SK-N-SH (cell line): ENCODE data around the gene SHISAL1. TPM values are rescaled to one million over a fixed set of nuclear protein-coding genes. Genes with fewer than 3 reads are reported as not detected.

ENCODE experiments used
- CTCF ChIA-PET: fragments of 300-600, 350-600 bp; formaldehyde crosslinking; extraction: SDS; loops from one replicate; lab custom pipeline; 2021; lab: Yijun Ruan, JAX
- POLR2A ChIA-PET: fragments of 350-600 bp; sonication (Branson Sonifier 250); formaldehyde crosslinking; extraction: SDS; loops from one replicate; lab custom pipeline; 2020; ENCODE audit warnings: antibody characterized with exemption, inconsistent platforms; lab: Yijun Ruan, JAX
- DNase-seq: peaks from one replicate; pipeline ENCODE4 v3.0.0; 2012
- H2AFZ ChIP-seq: fragments of 200-600 bp; sonication (generic); 2 replicates; pipeline ENCODE4 v1.8.1; 2016; ENCODE audit warnings: antibody characterized with exemption, mild to moderate bottlenecking, low read depth
- H3F3A ChIP-seq: fragments of 200-600 bp; sonication (generic); replicated peaks from 2 replicates; pipeline ENCODE3; 2016; ENCODE audit warnings: antibody characterized with exemption, mild to moderate bottlenecking; ENCODE audit not compliant: insufficient read depth
- H3K27ac ChIP-seq, 2 experiments: fragments of 200-500 bp in 1 of 2; fragments of 200-600 bp in 1 of 2; sonication (Bioruptor generic) in 1 of 2; sonication (generic), shearing (Covaris generic) in 1 of 2; 2 replicates each; pipeline versions ENCODE4 v1.5.1 to v1.6.1; 2014 to 2016; ENCODE audit warnings: low read depth in 2 of 2, inconsistent platforms in 1 of 2, low read length in 1 of 2, mild to moderate bottlenecking in 1 of 2, mixed read lengths in 1 of 2
- H3K27me3 ChIP-seq: fragments of 200-600 bp; sonication (generic), shearing (Covaris generic); 2 replicates; pipeline ENCODE4 v1.6.1; 2016; ENCODE audit warnings: mixed run types; ENCODE audit not compliant: insufficient read depth
- H3K36me3 ChIP-seq, 2 experiments: fragments of 200-500 bp in 1 of 2; fragments of 200-600 bp in 1 of 2; sonication (Bioruptor generic) in 1 of 2; sonication (generic) in 1 of 2; replicated peaks in 1 of 2; 2 replicates each; pipeline versions ENCODE3 to v1.5.1; 2014 to 2016; ENCODE audit warnings: low read length in 1 of 2, mild to moderate bottlenecking in 1 of 2; ENCODE audit not compliant: insufficient read depth in 2 of 2, control insufficient read depth in 1 of 2
- H3K4me1 ChIP-seq, 2 experiments: fragments of 200-500 bp in 1 of 2; fragments of 200-600 bp in 1 of 2; sonication (Bioruptor generic) in 1 of 2; sonication (generic), shearing (Covaris generic) in 1 of 2; 2 replicates each; pipeline versions ENCODE4 v1.5.1 to v1.6.1; 2014 to 2016; ENCODE audit warnings: low read depth in 1 of 2, low read length in 1 of 2, mixed run types in 1 of 2; ENCODE audit not compliant: insufficient read depth in 2 of 2, control insufficient read depth in 1 of 2
- H3K4me2 ChIP-seq: fragments of 200-600 bp; sonication (generic), shearing (Covaris generic); 2 replicates; pipeline ENCODE4 v1.6.1; 2017; ENCODE audit warnings: mixed run types
- H3K4me3 ChIP-seq, 2 experiments: fragments of 200-500 bp in 1 of 2; fragments of 200-600 bp in 1 of 2; sonication (Bioruptor generic) in 1 of 2; sonication (generic), shearing (Covaris generic) in 1 of 2; 2 replicates each; pipeline versions ENCODE4 v1.5.1 to v1.8.1; 2014 to 2016; ENCODE audit warnings: low read depth in 2 of 2, inconsistent platforms in 1 of 2, low read length in 1 of 2, mild to moderate bottlenecking in 1 of 2, mixed read lengths in 1 of 2, moderate library complexity in 1 of 2
- H3K79me2 ChIP-seq: fragments of 200-600 bp; sonication (generic); 2 replicates; pipeline ENCODE4 v1.8.1; 2017; ENCODE audit warnings: mild to moderate bottlenecking; ENCODE audit not compliant: insufficient read depth
- H3K9ac ChIP-seq: fragments of 200-600 bp; sonication (generic); 2 replicates; pipeline ENCODE4 v1.6.1; 2017; ENCODE audit warnings: mixed run types
- H3K9me2 ChIP-seq: fragments of 200-600 bp; sonication (generic); 2 replicates; pipeline ENCODE4 v1.6.1; 2017; ENCODE audit warnings: mixed run types
- H3K9me3 ChIP-seq: fragments of 200-600 bp; sonication (generic); 2 replicates; pipeline ENCODE4 v1.6.1; 2017; ENCODE audit warnings: mixed run types, mild to moderate bottlenecking, moderate library complexity
- H4K20me1 ChIP-seq: fragments of 200-600 bp; sonication (generic); 2 replicates; pipeline ENCODE4 v1.6.1; 2017; ENCODE audit warnings: mild to moderate bottlenecking, mixed run types; ENCODE audit not compliant: insufficient read depth
- ELF1 ChIP-seq: IDR thresholded peaks from 2 replicates; pipeline ENCODE4 v1.4.0; 2012
- FOXJ3 ChIP-seq: sonication (generic); formaldehyde crosslinking; IDR thresholded peaks from 2 replicates; pipeline ENCODE4 v1.5.1; 2020; ENCODE audit warnings: mild to moderate bottlenecking, missing genetic modification reagents
- GABPA ChIP-seq: IDR thresholded peaks from 2 replicates; pipeline ENCODE4 v1.4.0; 2012; ENCODE audit warnings: low read depth, mild to moderate bottlenecking
- MAX ChIP-seq: IDR thresholded peaks from 2 replicates; pipeline ENCODE4 v1.4.0; 2012; ENCODE audit warnings: low read depth
- MEF2A ChIP-seq: IDR thresholded peaks from 2 replicates; pipeline ENCODE4 v1.4.0; 2012; ENCODE audit warnings: low read depth, borderline replicate concordance
- MXI1 ChIP-seq: IDR thresholded peaks from 2 replicates; pipeline ENCODE4 v1.6.1; 2012; ENCODE audit warnings: mild to moderate bottlenecking, low read depth, low read length, improper control_type of control experiment
- POLR2AphosphoS5 ChIP-seq: IDR thresholded peaks from 2 replicates; pipeline ENCODE4 v1.6.1; 2012; ENCODE audit warnings: low read depth, low read length
- RCOR1 ChIP-seq: fragments of 150-350 bp; IDR thresholded peaks from 2 replicates; pipeline ENCODE4 v1.6.1; 2017; ENCODE audit warnings: antibody characterized with exemption, low read length
- REST ChIP-seq: IDR thresholded peaks from 2 replicates; pipeline ENCODE4 v1.6.1; 2012; ENCODE audit warnings: mild to moderate bottlenecking, low read depth, low read length, moderate library complexity
- TCF12 ChIP-seq: IDR thresholded peaks from 2 replicates; pipeline ENCODE4 v1.4.0; 2012
- TEAD4 ChIP-seq: IDR thresholded peaks from 2 replicates; pipeline ENCODE4 v1.4.0; 2012; ENCODE audit warnings: mild to moderate bottlenecking, borderline replicate concordance; ENCODE audit not compliant: insufficient read depth
- WGBS: methylation state at CpG from one replicate; pipeline ENCODE4 v1.1.6; 2017; ENCODE audit warnings: low lambda C conversion rate; 5-methylcytosine and 5-hydroxymethylcytosine counted together
- polyA plus RNA-seq, 3 experiments: library from polyadenylated mRNA; depleted of rRNA; stranded (reverse); fragments of >200 nt; gene quantifications; 2 replicates each; pipeline ENCODE4 v1.2.3, GENCODE V29; 2012
- TF ChIP-seq, protein P1 (sequence below): IDR thresholded peaks from 2 replicates; pipeline ENCODE4 v1.4.0; 2012; ENCODE audit warnings: low read depth, borderline replicate concordance

The SHISAL1 gene
- polyA plus RNA-seq, 1 of the 3 experiments (the other 2 are of a cell fraction), result 0.10 TPM

- H4K20me1 ChIP-seq, result no peaks in the 10 kb centered on the region
- H3K79me2 ChIP-seq, result no peaks in the 10 kb centered on the region
- H3K4me1 ChIP-seq, result peaks cover 0 to 11% of the 10 kb centered on the region in 2 experiments; a peak in 1 of 4 replicates
- 71% methylated on average over 9 of the region's 9 CpGs for WGBS
- TF ChIP-seq MAX (no peak), TEAD4 (no peak)
- no peak overlapping the region for H3K9ac ChIP-seq
- no peak overlapping the region for H3K4me2 ChIP-seq
- no peak overlapping the region for H3K4me3 ChIP-seq
- H3K27ac ChIP-seq, result no peak overlapping the region
- ChIA-PET CTCF (interaction anchor here (1.5 kb wide), 1 partner anchor 238 kb away, joined by 3 read pairs; no protein-coding TSS in a partner anchor), POLR2A (no interaction called here)
- no peaks in the 10 kb centered on the region for H3K9me2 ChIP-seq
- no peak overlapping the region for H2AFZ ChIP-seq
- no peaks in the 10 kb centered on the region for H3F3A ChIP-seq
- no peaks in the 10 kb centered on the region for H3K27me3 ChIP-seq
- no peak for DNase-seq
- H3K9me3 ChIP-seq, result no peaks in the 10 kb centered on the region
- H3K36me3 ChIP-seq, result no peaks in the 10 kb centered on the region
These were observed 6.9 kb upstream of the SHISAL1 start for GRCh38 chr22:44319685-44320084.

GRCh38 chr22:44318751-44319150, 6.0 kb upstream of the SHISAL1 start:
- Histone ChIP-seq H3K27ac (no peak overlapping the region), H3K9ac (no peak overlapping the region), H3F3A (no peaks in the 10 kb centered on the region), H2AFZ (no peak overlapping the region), H3K4me2 (no peak overlapping the region), H3K36me3 (no peaks in the 10 kb centered on the region), H3K9me3 (no peaks in the 10 kb centered on the region), H3K4me3 (no peak overlapping the region)
- 88% methylated on average over 5 of the region's 9 CpGs for WGBS
- TF ChIP-seq REST (no peak), FOXJ3 (CRISPR knock-in tag) (no peak), GABPA (no peak), MEF2A (no peak), POLR2AphosphoS5 (no peak), RCOR1 (no peak), MXI1 (no peak), ELF1 (no peak), TCF12 (no peak)
- TF ChIP-seq, protein P1, sequence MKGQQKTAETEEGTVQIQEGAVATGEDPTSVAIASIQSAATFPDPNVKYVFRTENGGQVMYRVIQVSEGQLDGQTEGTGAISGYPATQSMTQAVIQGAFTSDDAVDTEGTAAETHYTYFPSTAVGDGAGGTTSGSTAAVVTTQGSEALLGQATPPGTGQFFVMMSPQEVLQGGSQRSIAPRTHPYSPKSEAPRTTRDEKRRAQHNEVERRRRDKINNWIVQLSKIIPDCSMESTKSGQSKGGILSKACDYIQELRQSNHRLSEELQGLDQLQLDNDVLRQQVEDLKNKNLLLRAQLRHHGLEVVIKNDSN, result no peak
- TF ChIP-seq, all 33 proteins: peak for 0
- POLR2A ChIA-PET, result no interaction called here
- Histone ChIP-seq H3K79me2 (no peaks in the 10 kb centered on the region), H3K27me3 (no peaks in the 10 kb centered on the region), H3K4me1 (peaks cover 0 to 11% of the 10 kb centered on the region in 2 experiments; a peak in 1 of 4 replicates), H3K9me2 (no peaks in the 10 kb centered on the region), H4K20me1 (no peaks in the 10 kb centered on the region)
- CTCF ChIA-PET, result interaction anchor here (0.8 to 1.5 kb wide), 2 partner anchors 13 to 237 kb away, joined by 3 read pairs; no protein-coding TSS in a partner anchor
- DNase-seq, result no peak
